Measurements from ENCODE around the gene STK25.
A peak's percentile ranks its signal among the peaks of the same experiment; 100 is the strongest.

The STK25 gene

GRCh38 chr2:241460631-241461030, 47.8 kb downstream of the STK25 start:
- Histone ChIP-seq H3K79me1 (ENCODE audit: low read depth, low read length) (peaks cover 2% of the 10 kb centered on the region), H3K18ac (ENCODE audit: low read length) (no peak overlapping the region), H3K27ac (replicated peaks; ENCODE audit: low read length) (no peak overlapping the region), H3K4me2 (ENCODE audit: insufficient read depth, low read length, poor library complexity, severe bottlenecking) (no peak overlapping the region), H2AFZ (ENCODE audit: low read length) (no peak overlapping the region), H4K8ac (ENCODE audit: low read depth, low read length) (peak overlapping the region; percentile 48), H4K91ac (ENCODE audit: low read depth, low read length, poor library complexity) (no peak overlapping the region), H2BK120ac (ENCODE audit: low read depth, low read length) (no peak overlapping the region), H3K36me3 (replicated peaks in 1 of 2; ENCODE audit: control insufficient read depth in 2 of 2, insufficient read depth in 2 of 2, low read length in 2 of 2) (no peaks in the 10 kb centered on the region), H2BK15ac (ENCODE audit: low read length) (no peak overlapping the region), H3K23ac (ENCODE audit: low read depth, low read length, poor library complexity) (no peak overlapping the region), H2BK12ac (ENCODE audit: low read length) (no peak overlapping the region), H3K4me1 (ENCODE audit: control insufficient read depth in 2 of 2, insufficient read depth in 1 of 2, low read depth in 1 of 2, low read length in 2 of 2) (peaks cover 0 to 4% of the 10 kb centered on the region in 2 donors), H3K4me3 (ENCODE audit: low read length in 2 of 2) (no peak overlapping the region), H3K9ac (ENCODE audit: low read depth, low read length, poor library complexity) (peak overlapping the region; percentile 72), H3K14ac (ENCODE audit: low read length) (no peak overlapping the region), H3K9me3 (replicated peaks in 1 of 2; ENCODE audit: control insufficient read depth in 2 of 2, insufficient read depth in 1 of 2, low read depth in 1 of 2, low read length in 2 of 2) (no peaks in the 10 kb centered on the region), H3K4ac (ENCODE audit: low read length) (peak overlapping the region; percentile 53), H2BK5ac (ENCODE audit: low read length) (no peak overlapping the region), H3K27me3 (ENCODE audit: control insufficient read depth in 3 of 3, insufficient read depth in 3 of 3, low read depth in 1 of 3, low read length in 3 of 3) (no peaks in the 10 kb centered on the region), H2AK5ac (ENCODE audit: low read depth, low read length) (no peak overlapping the region)
- no peak for DNase-seq (ENCODE audit: low spot score)
- WGBS, 2 donors (ENCODE audit: extremely low coverage in 2 of 2, insufficient read length in 2 of 2, insufficient replicate concordance in 1 of 2): no CpG with 5 or more reads among the region's 3 CpGs

GRCh38 chr2:241459520-241459919, 48.9 kb downstream of the STK25 start:
- H3K4ac ChIP-seq (ENCODE audit: low read length): no peak overlapping the region
- H2BK15ac ChIP-seq (ENCODE audit: low read length): no peak overlapping the region
- no peak overlapping the region for H3K23ac ChIP-seq (ENCODE audit: low read depth, low read length, poor library complexity)
- no peaks in the 10 kb centered on the region for H3K9me3 ChIP-seq (replicated peaks in 1 of 2; ENCODE audit: control insufficient read depth in 2 of 2, insufficient read depth in 1 of 2, low read depth in 1 of 2, low read length in 2 of 2)
- H3K14ac ChIP-seq (ENCODE audit: low read length): peak overlapping the region; percentile 56
- peak overlapping the region; percentile 58 for H2BK12ac ChIP-seq (ENCODE audit: low read length)
- H3K4me3 ChIP-seq (ENCODE audit: low read length in 2 of 2): no peak overlapping the region
- no peak overlapping the region for H3K27ac ChIP-seq (replicated peaks; ENCODE audit: low read length)
- no peaks in the 10 kb centered on the region for H3K36me3 ChIP-seq (replicated peaks in 1 of 2; ENCODE audit: control insufficient read depth in 2 of 2, insufficient read depth in 2 of 2, low read length in 2 of 2)
- no peak overlapping the region for H3K4me2 ChIP-seq (ENCODE audit: insufficient read depth, low read length, poor library complexity, severe bottlenecking)
- DNase-seq (ENCODE audit: low spot score): no peak
- no peak overlapping the region for H4K8ac ChIP-seq (ENCODE audit: low read depth, low read length)
- H3K79me1 ChIP-seq (ENCODE audit: low read depth, low read length): peaks cover 3% of the 10 kb centered on the region
- no peak overlapping the region for H3K9ac ChIP-seq (ENCODE audit: low read depth, low read length, poor library complexity)
- no peak overlapping the region for H2AK5ac ChIP-seq (ENCODE audit: low read depth, low read length)
- no peak overlapping the region for H2BK120ac ChIP-seq (ENCODE audit: low read depth, low read length)
- H3K27me3 ChIP-seq (ENCODE audit: control insufficient read depth in 3 of 3, insufficient read depth in 3 of 3, low read depth in 1 of 3, low read length in 3 of 3): no peaks in the 10 kb centered on the region
- H3K18ac ChIP-seq (ENCODE audit: low read length): no peak overlapping the region
- H2AFZ ChIP-seq (ENCODE audit: low read length): no peak overlapping the region
- no peak overlapping the region for H4K91ac ChIP-seq (ENCODE audit: low read depth, low read length, poor library complexity)
- H3K4me1 ChIP-seq (ENCODE audit: control insufficient read depth in 2 of 2, insufficient read depth in 1 of 2, low read depth in 1 of 2, low read length in 2 of 2): peaks cover 0 to 4% of the 10 kb centered on the region in 2 donors
- no CpG with 5 or more reads among the region's 13 CpGs for WGBS, 2 donors (ENCODE audit: extremely low coverage in 2 of 2, insufficient read length in 2 of 2, insufficient replicate concordance in 1 of 2)
- H2BK5ac ChIP-seq (ENCODE audit: low read length): no peak overlapping the region

- Histone ChIP-seq H2BK120ac (ENCODE audit: low read depth, low read length) (no peak overlapping the region), H4K8ac (ENCODE audit: low read depth, low read length) (no peak overlapping the region), H3K9ac (ENCODE audit: low read depth, low read length, poor library complexity) (peak overlapping the region; percentile 21), H3K4me3 (ENCODE audit: low read length in 2 of 2) (no peak overlapping the region), H2BK12ac (ENCODE audit: low read length) (no peak overlapping the region), H3K23ac (ENCODE audit: low read depth, low read length, poor library complexity) (peak overlapping the region; percentile 65), H3K27me3 (ENCODE audit: control insufficient read depth in 3 of 3, insufficient read depth in 3 of 3, low read depth in 1 of 3, low read length in 3 of 3) (no peaks in the 10 kb centered on the region), H3K79me1 (ENCODE audit: low read depth, low read length) (peaks cover 3% of the 10 kb centered on the region), H3K9me3 (replicated peaks in 1 of 2; ENCODE audit: control insufficient read depth in 2 of 2, insufficient read depth in 1 of 2, low read depth in 1 of 2, low read length in 2 of 2) (no peaks in the 10 kb centered on the region), H3K36me3 (replicated peaks in 1 of 2; ENCODE audit: control insufficient read depth in 2 of 2, insufficient read depth in 2 of 2, low read length in 2 of 2) (no peaks in the 10 kb centered on the region), H3K4me2 (ENCODE audit: insufficient read depth, low read length, poor library complexity, severe bottlenecking) (no peak overlapping the region), H2BK15ac (ENCODE audit: low read length) (no peak overlapping the region), H4K91ac (ENCODE audit: low read depth, low read length, poor library complexity) (no peak overlapping the region), H3K4ac (ENCODE audit: low read length) (no peak overlapping the region), H2AFZ (ENCODE audit: low read length) (no peak overlapping the region), H3K27ac (replicated peaks; ENCODE audit: low read length) (no peak overlapping the region), H3K18ac (ENCODE audit: low read length) (no peak overlapping the region), H2BK5ac (ENCODE audit: low read length) (no peak overlapping the region), H3K4me1 (ENCODE audit: control insufficient read depth in 2 of 2, insufficient read depth in 1 of 2, low read depth in 1 of 2, low read length in 2 of 2) (peaks cover 0 to 3% of the 10 kb centered on the region in 2 donors), H3K14ac (ENCODE audit: low read length) (peak overlapping the region; percentile 56), H2AK5ac (ENCODE audit: low read depth, low read length) (no peak overlapping the region)
- WGBS, 2 donors (ENCODE audit: extremely low coverage in 2 of 2, insufficient read length in 2 of 2, insufficient replicate concordance in 1 of 2): no CpG with 5 or more reads among the region's 5 CpGs
- DNase-seq (ENCODE audit: low spot score): no peak
Measured at GRCh38 chr2:241458687-241459086, 49.7 kb downstream of the STK25 start.

GRCh38 chr2:241456546-241456945, 51.8 kb downstream of the STK25 start:
- Histone ChIP-seq H3K9me3 (replicated peaks in 1 of 2; ENCODE audit: control insufficient read depth in 2 of 2, insufficient read depth in 1 of 2, low read depth in 1 of 2, low read length in 2 of 2) (no peaks in the 10 kb centered on the region), H2BK15ac (ENCODE audit: low read length) (no peak overlapping the region), H3K18ac (ENCODE audit: low read length) (no peak overlapping the region), H2AK5ac (ENCODE audit: low read depth, low read length) (no peak overlapping the region), H3K79me1 (ENCODE audit: low read depth, low read length) (peaks cover 3% of the 10 kb centered on the region), H4K8ac (ENCODE audit: low read depth, low read length) (no peak overlapping the region), H4K91ac (ENCODE audit: low read depth, low read length, poor library complexity) (no peak overlapping the region), H3K23ac (ENCODE audit: low read depth, low read length, poor library complexity) (no peak overlapping the region), H2BK120ac (ENCODE audit: low read depth, low read length) (no peak overlapping the region), H3K36me3 (replicated peaks in 1 of 2; ENCODE audit: control insufficient read depth in 2 of 2, insufficient read depth in 2 of 2, low read length in 2 of 2) (no peaks in the 10 kb centered on the region), H3K14ac (ENCODE audit: low read length) (no peak overlapping the region), H3K4me1 (ENCODE audit: control insufficient read depth in 2 of 2, insufficient read depth in 1 of 2, low read depth in 1 of 2, low read length in 2 of 2) (peaks cover 0 to 2% of the 10 kb centered on the region in 2 donors), H2BK5ac (ENCODE audit: low read length) (no peak overlapping the region), H3K27me3 (ENCODE audit: control insufficient read depth in 3 of 3, insufficient read depth in 3 of 3, low read depth in 1 of 3, low read length in 3 of 3) (no peaks in the 10 kb centered on the region), H3K27ac (replicated peaks; ENCODE audit: low read length) (no peak overlapping the region), H3K9ac (ENCODE audit: low read depth, low read length, poor library complexity) (no peak overlapping the region), H3K4ac (ENCODE audit: low read length) (no peak overlapping the region), H3K4me3 (ENCODE audit: low read length in 2 of 2) (no peak overlapping the region), H2BK12ac (ENCODE audit: low read length) (no peak overlapping the region), H2AFZ (ENCODE audit: low read length) (no peak overlapping the region), H3K4me2 (ENCODE audit: insufficient read depth, low read length, poor library complexity, severe bottlenecking) (no peak overlapping the region)
- no CpG with 5 or more reads among the region's 11 CpGs for WGBS, 2 donors (ENCODE audit: extremely low coverage in 2 of 2, insufficient read length in 2 of 2, insufficient replicate concordance in 1 of 2)
- no peak for DNase-seq (ENCODE audit: low spot score)

Measured in neuronal stem cell (in vitro differentiated cells).